Measurements from ENCODE around the gene ATAD3C.
"Not testable (repeated sequence)": the region's sequence is repeated elsewhere in the genome, so short reads cannot be mapped to it uniquely, and the experiment has no call there.

The ATAD3C gene

GRCh38 chr1:1479547-1480487 is 30.3 kb downstream of the ATAD3C start:
- no peak overlapping the region for H3K4me3 ChIP-seq (ENCODE audit: low read depth, low read length)
- in situ Hi-C loops (cut with HindIII; ENCODE audit: low sequenced_read_pairs) = no loop called here
- TF ChIP-seq CTCF (IDR thresholded peaks at IDR 0.05; ENCODE audit: low read depth, low read length, missing control alignments) = no peak
- no peak for DNase-seq (ENCODE audit: low read depth)

GRCh38 chr1:1480488-1480867 is 31.0 kb downstream of the ATAD3C start:
- in situ Hi-C loops (cut with HindIII; ENCODE audit: low sequenced_read_pairs); DNase-seq (ENCODE audit: low read depth); H3K4me3 ChIP-seq (ENCODE audit: low read depth, low read length): not testable (repeated sequence)

- DNase-seq (ENCODE audit: low read depth); in situ Hi-C loops (cut with HindIII; ENCODE audit: low sequenced_read_pairs); H3K4me3 ChIP-seq (ENCODE audit: low read depth, low read length): not testable (repeated sequence)
Observed at GRCh38 chr1:1481811-1482210, 32.3 kb downstream of the ATAD3C start.

- no peak for DNase-seq (ENCODE audit: low read depth)
- in situ Hi-C loops (cut with HindIII; ENCODE audit: low sequenced_read_pairs) = no loop called here
- H3K4me3 ChIP-seq (ENCODE audit: low read depth, low read length) = no peak overlapping the region
- TF ChIP-seq CTCF (IDR thresholded peaks at IDR 0.05; ENCODE audit: low read depth, low read length, missing control alignments) = no peak
Observed at GRCh38 chr1:1482856-1483255, 33.4 kb downstream of the ATAD3C start.

GRCh38 chr1:1483714-1484113 is 34.2 kb downstream of the ATAD3C start:
- no peak overlapping the region for H3K4me3 ChIP-seq (ENCODE audit: low read depth, low read length)
- DNase-seq (ENCODE audit: low read depth) = no peak
- no peak for TF ChIP-seq CTCF (IDR thresholded peaks at IDR 0.05; ENCODE audit: low read depth, low read length, missing control alignments)
- in situ Hi-C loops (cut with HindIII; ENCODE audit: low sequenced_read_pairs) = no loop called here

- DNase-seq (ENCODE audit: low read depth); in situ Hi-C loops (cut with HindIII; ENCODE audit: low sequenced_read_pairs); H3K4me3 ChIP-seq (ENCODE audit: low read depth, low read length): not testable (repeated sequence)
Observed at GRCh38 chr1:1484976-1485750, 35.7 kb downstream of the ATAD3C start.

- DNase-seq (ENCODE audit: low read depth); H3K4me3 ChIP-seq (ENCODE audit: low read depth, low read length); in situ Hi-C loops (cut with HindIII; ENCODE audit: low sequenced_read_pairs): not testable (repeated sequence)
Observed at GRCh38 chr1:1485755-1486317, 36.3 kb downstream of the ATAD3C start.

- DNase-seq (ENCODE audit: low read depth) = no peak
- TF ChIP-seq CTCF (IDR thresholded peaks at IDR 0.05; ENCODE audit: low read depth, low read length, missing control alignments) = no peak
- in situ Hi-C loops (cut with HindIII; ENCODE audit: low sequenced_read_pairs) = no loop called here
- H3K4me3 ChIP-seq (ENCODE audit: low read depth, low read length) = no peak overlapping the region
Observed at GRCh38 chr1:1487701-1488100, 38.2 kb downstream of the ATAD3C start.

Data from astrocyte of the cerebellum (primary cell).